A549 treated with GW870086 at 1 μM for 4 hours (cell line): ENCODE data around the gene ASCL1. TPM values are rescaled to one million over a fixed set of nuclear protein-coding genes. Genes with fewer than 3 reads are reported as not detected.

Source experiments
- total RNA-seq: library from RNA; stranded (reverse); fragments of 200-300 nt; extraction: Qiagen RNA extraction; gene quantifications from 5 replicates; pipeline ENCODE4 v1.2.3, GENCODE V29; 2022; ENCODE audit warnings: low read depth

Gene ASCL1
- total RNA-seq = 0.05 TPM in 1 of 5 replicates, not detected in the others

GRCh38 chr12:102957339-102958050 is at the start of gene ASCL1:
Gene ASCL1, plus strand, starts transcription at chr12:102957674. Its CDS starts 571 bp downstream, at chr12:102958245.

GRCh38 chr12:102917026-102917787 is 40.3 kb upstream of the ASCL1 start, which contains the start of gene PAH:
Gene PAH, minus strand, starts transcription at chr12:102917244. Its CDS starts 114 bp downstream, at chr12:102917130.

Other genes with a start within 250 kb of the ASCL1 start
- not detected in 5 replicates for gene PAH, start 40.4 kb upstream of the ASCL1 start, total RNA-seq